Lower lobe of right lung (tissue), 2 donors: ENCODE results near the gene ADAMTS2. TPM values are rescaled to one million over a fixed set of nuclear protein-coding genes. Genes with fewer than 3 reads are reported as not detected.

Source experiments
- ATAC-seq, 2 donors: fragments of 200-7000 bp; cut with Tn5 transposase; one replicate each; pipeline ENCODE4 v1.9.1; 2020 to 2022; ENCODE audit warnings: mild to moderate bottlenecking in 2 of 2, moderate library complexity in 2 of 2
- DNase-seq: peaks from one replicate; pipeline ENCODE4 v3.0.0-alpha.2; 2020
- H3K27ac ChIP-seq: fragments of 200-600 bp; one replicate; pipeline ENCODE4 v1.8.0; 2022
- H3K27me3 ChIP-seq: fragments of 200-600 bp; one replicate; pipeline ENCODE4 v1.8.0; 2022; ENCODE audit warnings: low read depth
- H3K36me3 ChIP-seq: fragments of 200-600 bp; one replicate; pipeline ENCODE4 v1.8.0; 2022; ENCODE audit warnings: mild to moderate bottlenecking
- H3K4me1 ChIP-seq: fragments of 200-600 bp; one replicate; pipeline ENCODE4 v1.8.0; 2022
- H3K4me3 ChIP-seq: fragments of 200-600 bp; one replicate; pipeline ENCODE4 v1.8.0; 2022; ENCODE audit warnings: mild to moderate bottlenecking
- H3K9me3 ChIP-seq: fragments of 200-600 bp; one replicate; pipeline ENCODE4 v1.8.0; 2022
- CTCF ChIP-seq: fragments of 200-600 bp; IDR thresholded peaks from one replicate; pipeline ENCODE4 v1.8.0; 2022; ENCODE audit warnings: antibody characterized with exemption, mild to moderate bottlenecking
- intact Hi-C: fragments of 100-400 bp; cut with DNase I; formaldehyde crosslinking; loops from one replicate; pipeline ENCODE4 v1.11.0; 2022
- total RNA-seq: library from RNA; stranded (reverse); fragmentation: NEBNext Ultra II Directional; extraction: Animal tissue kit (Norgen Biotek cat#: 25700); gene quantifications from one replicate; pipeline ENCODE4 v1.2.1, GENCODE V29; 2021
- donor health status: DM: no; HTN: yes; CAD: no; lungs with severe emphysema.

Gene ADAMTS2
- total RNA-seq, 1 donor from 2014 or later = 13.0 TPM

DNA sequence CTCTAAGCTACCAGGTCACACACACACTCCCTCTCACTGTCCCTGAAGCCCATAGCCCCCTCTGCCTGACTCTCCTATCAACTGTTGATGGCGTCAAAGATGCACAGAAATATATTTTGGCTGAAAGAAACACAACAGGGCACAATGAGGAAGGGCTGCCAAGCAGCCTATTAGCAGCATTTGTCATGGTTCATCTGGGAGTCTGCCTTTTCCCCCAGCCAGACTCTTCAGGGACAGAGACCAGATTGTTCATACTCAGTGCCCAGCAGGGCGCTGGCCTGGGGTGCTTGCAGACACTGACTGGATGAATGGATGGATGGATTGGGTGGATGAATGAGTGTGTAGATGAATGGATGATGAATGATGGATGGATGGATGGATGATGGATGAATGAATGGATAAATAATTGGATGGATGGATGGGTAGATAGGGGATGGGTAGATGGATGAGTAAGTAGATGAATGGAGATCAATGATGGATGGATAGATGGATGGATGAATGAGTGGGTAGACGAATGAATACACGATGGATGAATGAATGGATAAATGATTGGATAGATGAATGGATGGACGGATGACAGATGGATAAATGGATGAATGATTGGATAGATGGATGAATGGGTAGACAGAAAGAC is 90.5 kb downstream of the ADAMTS2 start:
- no peaks in the 10 kb centered on the region for H3K9me3 ChIP-seq
- no peak overlapping the region for H3K27ac ChIP-seq
- DNase-seq (no peak), ATAC-seq (no peak)
- H3K4me3 ChIP-seq = no peak overlapping the region
- TF ChIP-seq CTCF = no peak
- no peaks in the 10 kb centered on the region for H3K4me1 ChIP-seq
- no peaks in the 10 kb centered on the region for H3K36me3 ChIP-seq
- intact Hi-C loops = no loop called here
- H3K27me3 ChIP-seq = no peaks in the 10 kb centered on the region

DNA sequence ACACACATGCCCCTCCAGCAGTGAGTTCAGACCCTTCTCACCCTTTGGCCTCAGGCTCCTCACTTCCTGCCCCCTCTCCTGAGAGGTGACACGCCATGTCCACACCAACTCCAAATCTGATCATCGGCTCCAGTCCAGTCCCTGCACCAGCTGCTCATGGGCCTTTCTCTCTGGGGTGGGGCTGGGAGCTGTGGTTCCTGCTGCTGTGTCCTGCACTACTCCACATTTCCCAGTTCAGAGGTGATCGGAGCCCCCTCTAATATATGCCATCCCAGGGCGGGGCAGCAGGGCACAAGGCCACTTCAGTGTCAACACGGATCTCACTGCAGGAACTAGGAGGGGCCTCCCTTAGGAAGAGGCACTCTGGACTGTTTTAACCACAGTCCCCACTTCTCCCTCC is 91.5 kb downstream of the ADAMTS2 start:
- H3K4me3 ChIP-seq = no peak overlapping the region
- H3K27me3 ChIP-seq = no peaks in the 10 kb centered on the region
- H3K9me3 ChIP-seq = no peaks in the 10 kb centered on the region
- no peak for TF ChIP-seq CTCF
- no peaks in the 10 kb centered on the region for H3K36me3 ChIP-seq
- H3K27ac ChIP-seq = no peak overlapping the region
- no peaks in the 10 kb centered on the region for H3K4me1 ChIP-seq
- ATAC-seq (no peak), DNase-seq (no peak)
- intact Hi-C loops = no loop called here

DNA sequence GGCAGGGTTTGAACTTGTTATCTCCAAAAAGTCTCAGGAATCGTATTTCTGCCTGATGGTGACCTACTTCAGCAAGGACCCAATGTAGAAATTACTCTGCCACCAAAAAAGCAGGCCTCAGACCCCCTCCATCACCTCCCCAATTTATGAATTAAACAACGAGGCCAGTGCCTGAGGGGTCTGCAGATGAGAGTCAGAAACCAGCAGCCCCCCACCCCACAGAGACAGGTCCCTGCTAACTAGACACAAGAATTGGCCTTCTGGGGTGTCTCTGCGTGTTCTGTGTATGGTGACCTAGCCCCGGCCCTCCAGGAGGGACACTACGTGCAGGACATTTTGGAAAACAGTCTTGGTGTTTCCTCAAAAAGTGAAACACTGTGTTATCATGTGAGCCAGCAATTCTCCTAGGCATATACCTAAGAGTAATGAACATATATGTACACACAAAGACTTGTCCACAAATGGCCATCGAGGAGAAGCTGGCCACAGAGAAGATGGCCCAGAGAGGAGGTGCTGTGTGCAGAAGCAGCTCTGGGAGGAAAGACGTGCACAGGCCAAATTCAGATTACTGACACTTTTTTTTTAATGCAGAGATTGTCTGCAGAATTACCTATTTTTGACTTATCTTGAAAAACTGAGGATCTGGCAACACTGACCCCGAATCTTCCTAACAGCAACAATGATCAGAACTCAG is 93.8 kb downstream of the ADAMTS2 start:
- intact Hi-C loops = no loop called here
- peak; percentile 8 for DNase-seq

GRCh38 chr5:179250561-179251225 is 94.6 kb downstream of the ADAMTS2 start:
- H3K4me1 ChIP-seq = no peaks in the 10 kb centered on the region
- ATAC-seq = no peak
- H3K27ac ChIP-seq = no peak overlapping the region
- peak; percentile 24 for DNase-seq
- no peak for TF ChIP-seq CTCF
- intact Hi-C loops = no loop called here
- H3K4me3 ChIP-seq = no peak overlapping the region
- H3K27me3 ChIP-seq = no peaks in the 10 kb centered on the region
- peaks cover 6% of the 10 kb centered on the region for H3K9me3 ChIP-seq
- no peaks in the 10 kb centered on the region for H3K36me3 ChIP-seq

More for the DNA sequence above, 93.8 kb downstream of the ADAMTS2 start:
- no peaks in the 10 kb centered on the region for H3K4me1 ChIP-seq
- ATAC-seq = no peak
- H3K9me3 ChIP-seq = peaks cover 6% of the 10 kb centered on the region
- H3K27me3 ChIP-seq = no peaks in the 10 kb centered on the region
- TF ChIP-seq CTCF = no peak
- no peaks in the 10 kb centered on the region for H3K36me3 ChIP-seq
- no peak overlapping the region for H3K27ac ChIP-seq
- no peak overlapping the region for H3K4me3 ChIP-seq

DNA sequence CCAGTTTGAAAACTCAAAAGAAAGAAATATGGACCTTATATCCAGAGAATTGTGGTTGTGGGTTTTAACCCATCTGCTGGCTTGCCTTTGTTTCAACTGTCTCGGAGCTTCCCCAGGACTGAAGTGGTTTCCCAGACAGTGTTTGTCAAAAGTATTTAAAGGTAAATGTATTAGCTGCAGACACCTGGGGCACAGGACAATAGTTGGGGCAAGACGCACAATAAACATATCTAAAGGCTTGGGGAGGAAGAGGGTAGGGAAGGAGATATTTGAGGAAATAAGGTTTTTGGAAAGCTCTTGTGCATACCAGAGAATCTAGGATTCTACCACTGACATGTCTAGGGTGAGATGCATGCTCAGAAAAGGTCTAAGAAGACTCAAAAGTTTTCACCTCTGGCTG is 99.0 kb downstream of the ADAMTS2 start:
- Histone ChIP-seq H3K27ac (no peak overlapping the region), H3K9me3 (peaks cover 6% of the 10 kb centered on the region), H3K4me1 (no peaks in the 10 kb centered on the region), H3K36me3 (no peaks in the 10 kb centered on the region), H3K27me3 (no peaks in the 10 kb centered on the region), H3K4me3 (no peak overlapping the region)
- intact Hi-C loops = no loop called here
- ATAC-seq (no peak), DNase-seq (no peak)
- TF ChIP-seq CTCF = no peak
